Psoas muscle (tissue), 8 donors: ENCODE results near the gene MARCO. TPM values are rescaled to one million over a fixed set of nuclear protein-coding genes. Genes with fewer than 3 reads are reported as not detected.
A peak's percentile ranks its signal among the peaks of the same experiment; 100 is the strongest.
"Not testable (repeated sequence)": the region's sequence is repeated elsewhere in the genome, so short reads cannot be mapped to it uniquely, and the experiment has no call there.

Experiments used
- ATAC-seq, 4 donors: fragments of 200-7000 bp; cut with Tn5 transposase; one replicate each; pipeline ENCODE4 v1.9.1; 2020; ENCODE audit warnings: moderate library complexity in 3 of 4, mild to moderate bottlenecking in 2 of 4
- DNase-seq, 2 donors: peaks; one replicate each; pipeline ENCODE4 v3.0.0-alpha.2; 2020
- H3K27ac ChIP-seq: fragments of 200-600 bp; one replicate; pipeline ENCODE4 v1.8.0; 2022
- H3K27me3 ChIP-seq, 3 donors: fragments of 200-600 bp in 1 of 3; one replicate each; pipeline versions ENCODE4 v1.6.1 to v1.8.0; 2013 to 2022; ENCODE audit warnings: low read length in 2 of 3, mild to moderate bottlenecking in 2 of 3, moderate library complexity in 1 of 3; ENCODE audit not compliant: insufficient read depth in 3 of 3
- H3K36me3 ChIP-seq, 2 donors: fragments of 200-600 bp in 1 of 2; one replicate each; pipeline versions ENCODE4 v1.6.1 to v1.8.0; 2013 to 2022; ENCODE audit warnings: low read depth in 1 of 2, mild to moderate bottlenecking in 1 of 2, moderate library complexity in 1 of 2; ENCODE audit not compliant: insufficient read depth in 1 of 2
- H3K4me1 ChIP-seq: fragments of 200-600 bp; one replicate; pipeline ENCODE4 v1.8.0; 2022
- H3K4me3 ChIP-seq: fragments of 200-600 bp; one replicate; pipeline ENCODE4 v1.8.0; 2022; ENCODE audit warnings: mild to moderate bottlenecking
- H3K9me3 ChIP-seq: fragments of 200-600 bp; one replicate; pipeline ENCODE4 v1.8.0; 2022
- CTCF ChIP-seq: fragments of 200-600 bp; IDR thresholded peaks from one replicate; pipeline ENCODE4 v1.8.0; 2022; ENCODE audit warnings: antibody characterized with exemption
- WGBS, 3 donors: extraction: QIAGEN DNeasy Blood & Tissue Kit; methylation state at CpG; one replicate each; pipeline versions ENCODE4 v1.1.6 to v1.1.7; 2013; 5-methylcytosine and 5-hydroxymethylcytosine counted together
- intact Hi-C, 2 donors: fragments of 100-400 bp; cut with DNase I; formaldehyde crosslinking; loops; one replicate each; pipeline versions ENCODE4 v1.11.0 to v1.14.2; 2022
- polyA plus RNA-seq, 3 donors: library from polyadenylated mRNA; stranded (reverse); fragments of 200-250 nt; gene quantifications; one replicate each; pipeline ENCODE4 v1.2.3, GENCODE V29; 2013
- total RNA-seq, 4 donors: library from RNA; stranded (reverse); fragmentation: NEBNext Ultra II Directional in 2 of 4; extraction: Animal tissue kit (Norgen Biotek cat#: 25700) in 2 of 4; gene quantifications; one replicate each; pipeline versions ENCODE4 v1.2.1 to v1.2.4, GENCODE V29; 2021 to 2023
- donor health status: healthy with polysubstance abuse.
- donor health status: DM: no; HTN: no; CAD: no; lungs with moderate emphysema.
- donor health status: Bipolar disorder and iron deficiency.
- donor health status: healthy.
- donor health status: DM: yes; HTN: yes; CAD: no.
- donor health status: DM: no; HTN: no; CAD: no.
- donor health status: DM: no; HTN: no; CAD: no.
- donor health status: DM: yes; HTN: yes; CAD: no.

MARCO gene
- total and polyA plus RNA-seq, 7 donors = 0.18 to 6.1 (median 2.6) TPM

GRCh38 chr2:119028327-119029174, 86.6 kb downstream of the MARCO start:
- Histone ChIP-seq H3K27me3 (peaks cover 0 to 4% (median 3%) of the 10 kb centered on the region in 3 donors), H3K4me1 (no peaks in the 10 kb centered on the region), H3K27ac (no peak overlapping the region), H3K4me3 (no peak overlapping the region), H3K9me3 (no peaks in the 10 kb centered on the region), H3K36me3 (no peaks in the 10 kb centered on the region)
- ATAC-seq = no peak
- 56 to 62% (median 58%) methylated on average over 13 of the region's 13 CpGs for WGBS, 3 donors
- intact Hi-C loops = no loop called here
- no peak for DNase-seq
- peak; percentile 25 for TF ChIP-seq CTCF

GRCh38 chr2:119029297-119029696, 87.3 kb downstream of the MARCO start:
- TF ChIP-seq CTCF = no peak
- 79 to 84% (median 79%) methylated on average over 5 of the region's 5 CpGs for WGBS, 3 donors
- DNase-seq (no peak), ATAC-seq (no peak)
- intact Hi-C loops = no loop called here
- Histone ChIP-seq H3K36me3 (no peaks in the 10 kb centered on the region), H3K4me3 (no peak overlapping the region), H3K4me1 (no peaks in the 10 kb centered on the region), H3K9me3 (peaks cover 1% of the 10 kb centered on the region), H3K27ac (no peak overlapping the region), H3K27me3 (peaks cover 0 to 3% (median 2%) of the 10 kb centered on the region in 3 donors)

- H3K27ac ChIP-seq, H3K4me3 ChIP-seq, ATAC-seq, H3K36me3 ChIP-seq, H3K4me1 ChIP-seq, H3K27me3 ChIP-seq, intact Hi-C loops, DNase-seq: not testable (repeated sequence)
- H3K9me3 ChIP-seq = peaks cover 15% of the 10 kb centered on the region
- WGBS, 3 donors = 66 to 76% (median 72%) methylated on average over 5 of the region's 5 CpGs
Observed at GRCh38 chr2:119037922-119038321, 95.9 kb downstream of the MARCO start.

- intact Hi-C loops = no loop called here
- ATAC-seq (no peak), DNase-seq (no peak)
- Histone ChIP-seq H3K4me1 (no peaks in the 10 kb centered on the region), H3K27me3 (no peaks in the 10 kb centered on the region), H3K36me3 (no peaks in the 10 kb centered on the region), H3K27ac (no peak overlapping the region), H3K4me3 (no peak overlapping the region), H3K9me3 (peaks cover 13% of the 10 kb centered on the region)
- WGBS, 3 donors = 86 to 93% (median 90%) methylated on average over 11 of the region's 11 CpGs
- no peak for TF ChIP-seq CTCF
Observed at GRCh38 chr2:119040730-119041129, 98.7 kb downstream of the MARCO start.

Other genes with a start within 250 kb of the MARCO start
- gene EN1, start 94.5 kb upstream of the MARCO start, total RNA-seq = 1 to 10 TPM; 1.1 to 9.5 (median 4.8) TPM
- under 1 TPM; 0.70 to 0.89 (median 0.71) TPM for gene EN1, start 94.5 kb upstream of the MARCO start, polyA plus RNA-seq
- not detected for gene C1QL2, start 216.6 kb downstream of the MARCO start, total RNA-seq
- under 1 TPM in 1 of 3 donors, not detected in 2; 0.03 TPM for gene C1QL2, start 216.6 kb downstream of the MARCO start, polyA plus RNA-seq